Measurements from ENCODE around the gene APP.

GRCh38 chr21:26060335-26061115 is 110.0 kb downstream of the APP start:
- TF ChIP-seq ZNF565 (CRISPR knock-in tag; conservative IDR thresholded peaks at IDR 0.05; ENCODE audit: low read depth) = no peak
- TF ChIP-seq ZC3H10 (CRISPR knock-in tag; IDR thresholded peaks at IDR 0.05) = no peak
- no peak for TF ChIP-seq ZFP3 (CRISPR knock-in tag; IDR thresholded peaks at IDR 0.05)
- TF ChIP-seq PPARA (CRISPR knock-in tag; IDR thresholded peaks at IDR 0.05; ENCODE audit: borderline replicate concordance) = no peak
- no peak for TF ChIP-seq OSR1 (CRISPR knock-in tag; IDR thresholded peaks at IDR 0.05)
- no peak for TF ChIP-seq RARB (CRISPR knock-in tag; IDR thresholded peaks at IDR 0.05)
- no peak for TF ChIP-seq GLIS3 (CRISPR knock-in tag; IDR thresholded peaks at IDR 0.05)
- TF ChIP-seq ARNTL (CRISPR knock-in tag; IDR thresholded peaks at IDR 0.05; ENCODE audit: borderline replicate concordance, low read depth) = no peak
